PC-9 (cell line): ENCODE measurements around the gene HMOX1.

Source experiments
- EZH2 ChIP-seq: fragments of 200-600 bp; sonication (generic); IDR thresholded peaks from 2 replicates; pipeline ENCODE4 v1.8.0; 2017; ENCODE audit warnings: antibody characterized with exemption, low read depth
- TF ChIP-seq, protein P1 (sequence below): fragments of 200-600 bp; sonication (generic); conservative IDR thresholded peaks from 2 replicates; pipeline ENCODE4 v1.6.1; 2017; ENCODE audit warnings: mixed run types, antibody characterized with exemption, mild to moderate bottlenecking, moderate library complexity

DNA sequence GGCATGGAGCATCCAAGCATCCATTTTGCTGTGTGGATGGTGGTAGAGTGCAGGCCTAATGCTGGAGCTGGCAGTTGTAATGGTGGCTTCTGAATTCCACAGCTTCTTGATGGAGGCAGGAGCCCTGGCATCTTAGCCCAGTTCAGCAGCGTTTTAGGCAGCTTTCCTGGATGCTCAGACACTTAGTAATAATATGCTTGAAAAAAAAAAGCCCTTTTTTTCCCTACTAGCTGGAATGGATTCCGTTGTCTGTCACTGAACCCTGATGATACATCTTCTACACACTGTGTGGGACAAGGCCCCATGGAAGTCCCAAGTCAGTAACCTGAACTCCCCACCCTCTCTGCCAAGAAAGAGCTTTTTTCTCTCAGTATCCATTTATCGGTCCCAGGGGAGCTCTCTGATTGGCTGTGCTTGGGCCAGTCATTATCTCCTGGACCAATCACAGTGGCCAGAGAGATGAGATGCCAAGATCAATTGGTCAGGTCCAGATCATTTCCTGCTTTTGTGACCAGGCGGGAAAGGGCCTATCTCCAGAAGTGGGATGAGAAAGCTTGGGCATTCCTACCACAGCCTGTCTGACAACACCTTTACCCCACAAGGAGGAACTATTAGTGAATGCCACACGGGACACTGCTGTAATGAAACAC lies 53.3 kb downstream of the HMOX1 start:
- TF ChIP-seq, protein P1, sequence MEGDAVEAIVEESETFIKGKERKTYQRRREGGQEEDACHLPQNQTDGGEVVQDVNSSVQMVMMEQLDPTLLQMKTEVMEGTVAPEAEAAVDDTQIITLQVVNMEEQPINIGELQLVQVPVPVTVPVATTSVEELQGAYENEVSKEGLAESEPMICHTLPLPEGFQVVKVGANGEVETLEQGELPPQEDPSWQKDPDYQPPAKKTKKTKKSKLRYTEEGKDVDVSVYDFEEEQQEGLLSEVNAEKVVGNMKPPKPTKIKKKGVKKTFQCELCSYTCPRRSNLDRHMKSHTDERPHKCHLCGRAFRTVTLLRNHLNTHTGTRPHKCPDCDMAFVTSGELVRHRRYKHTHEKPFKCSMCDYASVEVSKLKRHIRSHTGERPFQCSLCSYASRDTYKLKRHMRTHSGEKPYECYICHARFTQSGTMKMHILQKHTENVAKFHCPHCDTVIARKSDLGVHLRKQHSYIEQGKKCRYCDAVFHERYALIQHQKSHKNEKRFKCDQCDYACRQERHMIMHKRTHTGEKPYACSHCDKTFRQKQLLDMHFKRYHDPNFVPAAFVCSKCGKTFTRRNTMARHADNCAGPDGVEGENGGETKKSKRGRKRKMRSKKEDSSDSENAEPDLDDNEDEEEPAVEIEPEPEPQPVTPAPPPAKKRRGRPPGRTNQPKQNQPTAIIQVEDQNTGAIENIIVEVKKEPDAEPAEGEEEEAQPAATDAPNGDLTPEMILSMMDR: no peak
- no peak for TF ChIP-seq EZH2
